Middle frontal gyrus (tissue), 1 donor: Measurements from ENCODE around the gene NMRK2.
A peak's percentile ranks its signal among the peaks of the same experiment; 100 is the strongest.
"Not testable (repeated sequence)": the region's sequence is repeated elsewhere in the genome, so short reads cannot be mapped to it uniquely, and the experiment has no call there.

Source experiments
- DNase-seq: peaks from one replicate; pipeline ENCODE4 v3.0.0-alpha.2; 2015; ENCODE audit warnings: low spot score; ENCODE audit errors: extremely low spot score

NMRK2 gene

GRCh38 chr19:3964256-3965194 is 31.7 kb downstream of the NMRK2 start:
- no peak for DNase-seq

DNA sequence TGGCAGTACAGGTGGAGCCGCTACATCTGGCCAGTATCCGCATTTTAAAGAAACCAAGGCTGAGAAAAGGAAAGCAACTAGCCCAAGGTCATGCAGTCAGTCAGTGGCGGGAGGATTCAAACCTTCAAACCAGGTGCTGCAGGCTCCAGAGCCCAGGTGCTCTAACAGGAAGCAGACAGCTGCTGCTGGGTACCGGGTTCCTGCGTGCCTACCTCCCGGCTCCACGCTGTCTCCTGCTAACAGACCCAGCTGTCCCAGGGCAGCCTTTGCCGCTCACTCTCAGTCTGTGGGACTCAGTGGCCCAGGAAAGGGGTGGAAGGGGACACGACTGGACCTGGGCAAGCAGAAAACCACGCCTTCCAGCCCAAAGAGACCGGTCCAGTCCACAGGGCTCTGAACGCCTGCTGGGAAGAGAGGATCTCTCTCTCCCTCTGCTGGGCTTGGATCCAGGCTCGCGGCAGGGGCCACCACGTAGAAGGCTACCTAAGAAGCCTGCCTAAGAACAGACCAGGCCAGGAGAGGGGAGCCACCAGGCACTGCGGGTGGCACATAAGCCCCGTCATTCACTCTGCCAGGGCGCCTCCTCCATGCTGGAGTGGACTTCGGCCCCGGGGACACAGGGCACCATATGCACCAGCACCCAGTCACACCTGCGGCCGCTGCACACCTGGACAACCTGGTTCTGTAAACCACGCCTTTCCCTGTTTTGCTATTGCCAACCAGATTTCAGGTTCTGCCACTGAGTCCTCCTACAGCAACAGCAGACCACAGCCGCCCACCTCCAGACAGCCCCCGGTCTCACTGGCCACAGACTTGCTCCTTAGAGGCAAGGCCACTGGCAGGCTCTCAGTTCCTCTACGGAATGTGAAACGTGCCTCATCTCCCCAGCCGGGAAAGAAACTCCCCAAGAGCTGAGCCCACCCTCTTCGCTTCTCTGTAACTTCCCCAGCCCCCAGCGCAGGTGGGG is 33.5 kb downstream of the NMRK2 start:
- DNase-seq, result no peak

DNA sequence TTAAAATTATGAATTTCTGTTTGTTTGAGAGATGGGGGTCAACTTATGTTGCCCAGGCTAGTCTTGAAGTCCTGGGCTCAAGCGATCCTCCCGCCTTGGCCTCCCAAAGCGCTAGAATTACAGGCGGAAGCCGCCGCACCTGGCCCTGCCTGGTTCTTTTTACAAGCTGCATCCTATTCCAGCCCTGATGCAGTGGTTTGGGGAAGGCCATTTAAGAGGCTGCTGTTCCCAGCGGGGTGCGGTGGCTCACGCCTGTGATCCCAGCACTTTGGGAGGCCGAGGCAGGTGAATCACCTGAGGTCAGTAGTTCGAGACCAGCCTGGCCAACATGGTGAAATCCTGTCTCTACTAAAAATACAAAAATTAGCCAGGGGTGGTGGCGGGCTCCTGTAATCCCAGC is 35.1 kb downstream of the NMRK2 start:
- not testable (repeated sequence) for DNase-seq

- no peak for DNase-seq
Measured at GRCh38 chr19:3968556-3969434, 35.9 kb downstream of the NMRK2 start.

DNA sequence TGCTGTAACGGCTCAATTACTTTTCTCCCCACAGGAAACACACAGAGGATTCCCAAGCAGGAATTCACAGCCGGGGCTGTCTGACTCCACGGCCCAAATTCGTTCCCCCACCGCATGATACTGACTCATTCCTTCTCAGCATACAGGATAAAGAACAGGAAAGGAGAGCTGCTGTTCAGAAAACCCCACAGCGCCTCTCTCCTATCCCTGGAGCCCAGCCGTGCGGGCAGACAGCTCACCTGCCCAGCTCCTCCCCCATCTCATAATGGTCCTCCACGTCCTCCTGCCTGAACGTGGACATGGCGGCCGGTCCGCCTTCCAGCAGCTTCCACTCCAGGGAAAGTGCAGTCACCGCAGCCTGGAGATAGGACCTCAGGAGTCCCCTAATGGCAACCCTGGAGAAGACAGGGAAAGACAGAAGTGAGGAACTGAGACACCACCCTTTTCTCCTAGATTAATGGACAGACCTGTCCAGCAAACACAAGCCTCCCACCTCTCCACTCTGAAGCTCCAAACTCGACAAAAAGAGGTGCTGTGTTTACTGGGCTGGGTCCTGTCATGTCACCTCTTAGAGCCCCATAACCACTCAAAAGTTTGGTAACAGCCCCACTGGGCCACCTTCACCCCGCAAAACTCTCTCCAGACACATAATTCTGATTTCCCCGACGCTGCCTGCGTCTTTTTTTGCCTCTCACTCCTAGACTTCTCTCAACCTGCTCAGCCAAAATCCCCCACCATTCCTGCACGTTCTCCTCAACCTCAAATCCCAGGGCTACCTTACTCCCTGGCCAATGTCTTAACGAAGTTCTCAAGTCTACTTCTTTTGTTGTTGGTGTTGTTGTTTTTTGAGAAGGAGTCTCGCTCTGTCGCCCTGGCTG is 36.8 kb downstream of the NMRK2 start:
- no peak for DNase-seq

GRCh38 chr19:3970313-3970807 is 37.5 kb downstream of the NMRK2 start:
- no peak for DNase-seq

DNA sequence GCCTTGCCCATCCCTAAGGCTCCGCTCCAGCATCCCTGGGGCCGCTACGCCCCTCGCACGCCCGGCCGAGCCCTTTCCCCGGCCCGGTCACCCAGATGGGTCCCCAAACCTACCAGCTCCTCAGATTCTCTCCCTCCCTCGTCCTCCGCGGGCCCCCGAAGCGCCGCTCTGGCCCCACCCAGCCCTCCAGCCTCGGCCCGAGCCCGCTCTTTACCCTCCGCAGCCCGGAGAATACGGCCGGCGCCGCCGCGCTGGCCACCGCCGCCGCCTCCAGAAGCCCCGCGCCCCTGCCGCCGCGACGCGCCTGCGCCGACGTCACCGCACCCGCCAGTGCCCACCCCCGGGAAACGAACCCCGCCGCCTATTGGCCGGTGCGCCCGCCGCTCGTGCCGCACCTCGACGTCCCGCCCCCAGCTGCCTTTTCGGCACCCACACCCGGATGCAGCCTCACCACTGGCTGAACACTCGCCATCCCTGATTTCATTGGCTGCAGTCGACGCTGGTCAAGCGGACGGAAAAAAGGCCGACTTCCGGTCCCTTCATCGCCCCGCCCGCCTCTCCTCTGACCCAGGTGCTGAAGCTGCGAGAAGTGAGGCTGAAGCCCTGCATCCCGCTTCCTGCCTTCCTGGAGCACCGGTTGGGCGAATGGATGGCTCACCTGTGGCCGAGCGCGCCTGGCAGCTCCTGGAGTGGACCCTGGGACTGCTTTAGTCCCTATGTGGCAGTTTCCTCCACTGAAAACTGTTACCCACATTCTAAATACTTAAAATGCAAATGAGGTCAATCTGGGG is 38.1 kb downstream of the NMRK2 start, which contains the start of gene DAPK3:
TSS of gene DAPK3 (minus strand) at position 292 of the 791 bp plus-strand sequence. CDS start 1,364 bp downstream, outside the sequence.
- peak; percentile 98 for DNase-seq

- no peak for DNase-seq
Measured at GRCh38 chr19:3975144-3975543, 42.3 kb downstream of the NMRK2 start.

DNA sequence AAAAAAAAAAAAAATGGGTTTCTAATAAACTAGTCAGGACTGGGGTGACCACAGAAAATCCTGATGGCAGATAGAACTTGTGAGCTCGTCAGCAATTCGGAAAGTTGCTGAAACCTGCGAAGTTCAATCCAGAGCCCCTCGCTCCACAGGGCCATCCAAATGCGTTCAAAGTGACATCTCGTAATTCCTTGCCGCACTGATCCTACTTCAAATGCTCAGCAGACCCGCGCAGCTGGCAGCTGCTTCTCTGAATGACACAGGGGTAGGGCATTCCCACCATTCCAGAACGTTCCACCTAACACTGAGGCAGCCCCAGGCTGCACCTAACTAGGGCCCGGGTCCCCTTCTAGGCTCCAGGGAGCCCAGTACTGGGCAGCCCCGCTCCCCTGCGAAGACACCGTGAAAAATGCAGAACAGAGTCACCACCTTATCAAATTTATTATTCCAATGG is 42.8 kb downstream of the NMRK2 start:
- no peak for DNase-seq

DNA sequence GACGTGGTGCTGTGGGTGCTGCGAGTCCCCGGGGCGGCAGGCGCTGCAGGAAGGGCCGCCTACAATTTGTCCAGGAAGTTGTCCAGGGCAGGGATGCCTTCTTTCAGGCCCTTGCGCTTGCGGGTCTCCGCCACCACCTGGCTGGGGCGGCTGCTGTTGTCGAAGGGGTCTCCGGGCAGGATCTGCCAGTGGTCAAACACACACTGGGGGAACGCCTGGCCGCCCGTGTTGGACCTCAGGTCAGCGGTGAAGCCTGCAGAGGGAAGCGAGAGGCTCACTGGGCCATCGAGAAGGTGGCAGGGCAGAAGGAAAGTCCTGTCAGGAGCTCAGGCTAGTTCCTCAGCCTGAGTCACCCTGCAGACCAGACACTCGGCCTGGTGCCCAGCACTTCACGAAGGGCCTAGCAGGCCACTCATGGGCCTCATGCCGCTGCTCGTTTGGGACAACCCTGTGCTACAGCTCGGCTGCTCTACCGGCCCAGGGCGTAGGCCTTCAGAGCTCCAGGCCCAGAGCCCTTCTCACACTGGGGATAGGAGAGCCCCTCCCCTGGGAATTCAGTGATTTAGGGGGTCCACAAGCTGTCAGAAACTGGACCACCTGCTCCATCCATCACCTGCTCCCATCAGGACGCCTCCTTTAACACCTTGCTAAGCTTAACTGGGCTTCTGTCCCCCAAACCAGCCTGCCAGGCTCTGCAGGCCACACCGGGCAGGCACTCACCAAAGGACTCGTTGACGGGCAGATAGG is 43.8 kb downstream of the NMRK2 start:
- DNase-seq, result no peak

- DNase-seq, result no peak
Measured at GRCh38 chr19:3977242-3978143, 44.6 kb downstream of the NMRK2 start.

DNA sequence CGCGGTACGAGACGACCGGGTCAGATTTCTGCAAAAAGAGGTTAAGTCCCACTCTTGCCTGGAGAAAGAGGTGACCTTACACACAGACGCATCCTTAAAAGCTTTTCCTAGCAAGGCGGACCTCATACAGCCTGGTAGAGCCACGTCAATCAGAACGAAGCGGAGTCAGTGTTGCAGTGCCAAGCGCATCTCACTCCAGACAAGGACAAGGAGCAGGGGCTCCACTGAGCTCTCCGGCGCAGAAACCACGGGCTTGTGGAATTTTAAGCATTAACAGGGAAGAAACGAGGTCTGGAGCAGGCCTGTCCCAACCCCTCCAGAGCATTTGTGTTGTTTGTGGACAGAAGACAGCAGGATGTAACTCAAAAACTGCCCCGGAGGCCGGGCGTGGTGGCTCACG is 45.3 kb downstream of the NMRK2 start:
- DNase-seq, result no peak

GRCh38 chr19:3979289-3979673 is 46.4 kb downstream of the NMRK2 start:
- DNase-seq, result no peak

- no peak for DNase-seq
Measured at GRCh38 chr19:3979674-3980352, 46.9 kb downstream of the NMRK2 start.

DNA sequence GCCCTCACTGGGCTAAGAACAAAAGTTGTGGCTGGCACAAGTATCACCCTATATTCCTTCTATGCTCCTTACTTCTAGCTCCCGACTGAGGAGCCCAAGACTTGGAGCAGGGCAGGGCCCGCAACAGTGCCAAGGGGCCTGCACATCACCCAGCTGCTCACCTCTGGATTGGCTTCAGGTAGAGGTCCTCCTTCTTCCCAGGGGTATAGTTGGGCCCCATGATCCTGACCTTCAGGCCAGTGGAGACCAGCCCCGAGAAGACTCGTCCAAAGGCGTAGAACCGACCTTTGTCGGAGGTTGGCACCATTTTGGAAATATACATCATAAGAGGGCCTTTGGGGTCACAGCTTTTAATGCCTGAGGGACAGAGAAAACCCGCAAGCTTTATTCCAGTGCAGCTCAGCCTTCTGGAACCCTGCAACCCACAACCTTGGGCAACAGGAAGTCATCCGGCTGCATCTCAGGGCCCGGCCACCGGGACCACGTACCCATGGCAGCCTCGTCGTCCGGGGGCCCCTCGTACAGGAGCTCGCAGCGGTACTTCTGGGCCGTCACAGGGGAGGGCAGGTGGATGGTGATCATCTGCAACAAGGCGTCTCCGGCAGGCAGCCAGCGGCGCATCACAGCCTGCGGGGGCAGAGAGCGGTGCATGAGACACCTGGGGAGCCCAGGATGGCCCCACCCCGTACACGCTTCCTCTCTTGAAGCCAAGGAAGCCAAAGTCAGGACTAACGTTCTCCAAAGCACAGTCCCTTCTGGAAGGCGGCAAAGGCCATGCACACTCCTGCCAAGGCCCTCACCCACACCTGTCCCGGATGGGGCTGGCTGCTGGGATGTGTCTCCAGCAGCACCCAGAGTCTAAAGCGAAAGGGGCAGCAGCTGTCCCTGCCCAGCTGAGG is 47.7 kb downstream of the NMRK2 start:
- DNase-seq, result no peak

DNA sequence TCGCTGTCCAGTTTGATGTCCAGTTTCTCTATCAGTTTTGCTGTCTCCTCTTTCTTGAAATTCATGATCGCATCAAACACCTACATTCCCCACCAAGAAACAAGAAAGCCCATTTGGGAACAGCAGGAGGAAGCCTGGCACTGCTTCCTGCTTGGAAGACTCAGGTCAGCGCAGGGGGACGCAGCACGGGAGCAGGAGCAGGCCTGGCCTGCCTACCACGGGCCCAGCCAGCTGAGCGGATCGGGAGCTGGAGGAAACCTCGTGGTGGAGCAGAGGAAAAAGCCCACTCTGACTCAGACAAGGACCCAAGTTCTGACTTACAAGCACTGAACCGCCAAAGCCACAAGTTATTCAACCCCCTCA is 48.5 kb downstream of the NMRK2 start:
- no peak for DNase-seq
